Inflammatory macrophage treated with lipopolysaccharide for 4 hours (primary cell): ENCODE data around the gene GPC4.
"Not testable (repeated sequence)": the region's sequence is repeated elsewhere in the genome, so short reads cannot be mapped to it uniquely, and the experiment has no call there.

ENCODE experiments used
- DNase-seq: peaks from one replicate; pipeline ENCODE4 v3.0.0-alpha.2; 2020

The GPC4 gene

GRCh38 chrX:133364865-133365264 is 50.4 kb downstream of the GPC4 start:
- no peak for DNase-seq

GRCh38 chrX:133364196-133364595 is 51.1 kb downstream of the GPC4 start:
- DNase-seq, result no peak

- DNase-seq, result no peak
These were observed 52.8 kb downstream of the GPC4 start for GRCh38 chrX:133362538-133362937.

- DNase-seq, result no peak
These were observed 55.8 kb downstream of the GPC4 start for GRCh38 chrX:133359466-133359865.

- no peak for DNase-seq
These were observed 62.1 kb downstream of the GPC4 start for GRCh38 chrX:133353233-133353632.

GRCh38 chrX:133350751-133351150 is 64.5 kb downstream of the GPC4 start:
- DNase-seq, result peak; percentile 69

GRCh38 chrX:133346026-133346425 is 69.3 kb downstream of the GPC4 start:
- DNase-seq, result peak; percentile 79

- no peak for DNase-seq
These were observed 75.7 kb downstream of the GPC4 start for GRCh38 chrX:133339566-133339965.

GRCh38 chrX:133337250-133337649 is 78.0 kb downstream of the GPC4 start:
- DNase-seq, result no peak

GRCh38 chrX:133335027-133335426 is 80.3 kb downstream of the GPC4 start:
- peak; percentile 28 for DNase-seq

- DNase-seq, result no peak
These were observed 82.0 kb downstream of the GPC4 start for GRCh38 chrX:133333154-133333750.

GRCh38 chrX:133332737-133333136 is 82.6 kb downstream of the GPC4 start:
- no peak for DNase-seq

GRCh38 chrX:133330956-133331355 is 84.3 kb downstream of the GPC4 start:
- DNase-seq, result no peak

GRCh38 chrX:133325422-133325821 is 89.9 kb downstream of the GPC4 start:
- DNase-seq, result no peak

- peak; percentile 77 for DNase-seq
These were observed 91.9 kb downstream of the GPC4 start for GRCh38 chrX:133323431-133323830.

GRCh38 chrX:133322269-133322668 is 93.0 kb downstream of the GPC4 start:
- not testable (repeated sequence) for DNase-seq

GRCh38 chrX:133321451-133321850 is 93.8 kb downstream of the GPC4 start:
- DNase-seq, result no peak

- DNase-seq, result peak; percentile 19
These were observed 101.0 kb downstream of the GPC4 start for GRCh38 chrX:133314281-133314680.

- no peak for DNase-seq
These were observed 106.8 kb downstream of the GPC4 start for GRCh38 chrX:133308499-133308897.

- no peak for DNase-seq
These were observed 107.4 kb downstream of the GPC4 start for GRCh38 chrX:133307637-133308498.

GRCh38 chrX:133307094-133307493 is 108.2 kb downstream of the GPC4 start:
- DNase-seq, result no peak

GRCh38 chrX:133306316-133306715 is 109.0 kb downstream of the GPC4 start:
- no peak for DNase-seq

GRCh38 chrX:133305348-133305747 is 109.9 kb downstream of the GPC4 start:
- no peak for DNase-seq

- no peak for DNase-seq
These were observed 112.4 kb downstream of the GPC4 start for GRCh38 chrX:133302775-133303445.
